Activated naive CD8-positive, alpha-beta T cell (primary cell): ENCODE results near the gene AADAT.

Source experiments
- H3K27ac Mint-ChIP-seq: one replicate; pipeline ENCODE4 v1.8.0; 2021; ENCODE audit warnings: mixed read lengths
- H3K27me3 Mint-ChIP-seq: one replicate; pipeline ENCODE4 v1.8.0; 2021; ENCODE audit warnings: mixed read lengths
- H3K36me3 Mint-ChIP-seq: one replicate; pipeline ENCODE4 v1.8.0; 2021; ENCODE audit warnings: mixed read lengths
- H3K4me1 Mint-ChIP-seq: one replicate; pipeline ENCODE4 v1.8.0; 2021; ENCODE audit warnings: low read depth, mixed read lengths
- H3K4me3 Mint-ChIP-seq: one replicate; pipeline ENCODE4 v1.8.0; 2021; ENCODE audit warnings: mild to moderate bottlenecking, mixed read lengths
- H3K9me3 Mint-ChIP-seq: one replicate; pipeline ENCODE4 v1.8.0; 2021; ENCODE audit warnings: low read depth, mixed read lengths

The AADAT gene

DNA sequence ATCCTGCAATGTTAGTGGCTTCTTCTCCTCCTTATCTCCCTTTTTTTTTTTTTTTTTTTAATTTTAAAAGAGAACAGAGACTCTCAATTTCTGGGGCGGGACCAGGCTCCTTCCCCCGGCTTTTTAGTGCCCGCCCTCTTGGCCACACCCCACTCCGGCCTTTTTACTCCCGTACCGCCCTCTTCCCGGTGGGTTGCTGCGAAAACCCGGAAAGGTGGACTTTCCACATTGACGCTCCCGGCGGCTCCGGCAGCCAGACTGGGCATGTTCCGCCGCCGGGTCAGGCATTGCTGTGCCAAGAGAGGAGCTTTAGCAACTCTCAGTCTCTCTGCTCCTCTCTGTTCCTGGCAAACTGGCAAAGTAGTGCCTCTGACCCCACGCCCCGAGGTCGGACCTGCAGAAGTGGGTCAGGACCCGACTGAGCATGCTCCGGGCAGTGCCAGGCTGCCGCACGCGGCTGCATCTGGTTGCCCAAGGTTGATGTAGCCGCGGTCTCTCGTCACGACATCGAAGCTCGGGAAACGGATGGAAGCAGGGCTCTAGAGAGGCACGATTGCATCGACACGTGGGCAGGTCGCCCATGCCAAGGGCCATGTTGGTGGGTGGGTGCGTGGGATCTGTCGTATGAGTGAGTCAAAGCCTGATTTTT is 62.5 kb downstream of the AADAT start:
- peaks cover 13% of the 10 kb centered on the region for H3K4me1 Mint-ChIP-seq
- H3K27me3 Mint-ChIP-seq, result peaks cover 2% of the 10 kb centered on the region

DNA sequence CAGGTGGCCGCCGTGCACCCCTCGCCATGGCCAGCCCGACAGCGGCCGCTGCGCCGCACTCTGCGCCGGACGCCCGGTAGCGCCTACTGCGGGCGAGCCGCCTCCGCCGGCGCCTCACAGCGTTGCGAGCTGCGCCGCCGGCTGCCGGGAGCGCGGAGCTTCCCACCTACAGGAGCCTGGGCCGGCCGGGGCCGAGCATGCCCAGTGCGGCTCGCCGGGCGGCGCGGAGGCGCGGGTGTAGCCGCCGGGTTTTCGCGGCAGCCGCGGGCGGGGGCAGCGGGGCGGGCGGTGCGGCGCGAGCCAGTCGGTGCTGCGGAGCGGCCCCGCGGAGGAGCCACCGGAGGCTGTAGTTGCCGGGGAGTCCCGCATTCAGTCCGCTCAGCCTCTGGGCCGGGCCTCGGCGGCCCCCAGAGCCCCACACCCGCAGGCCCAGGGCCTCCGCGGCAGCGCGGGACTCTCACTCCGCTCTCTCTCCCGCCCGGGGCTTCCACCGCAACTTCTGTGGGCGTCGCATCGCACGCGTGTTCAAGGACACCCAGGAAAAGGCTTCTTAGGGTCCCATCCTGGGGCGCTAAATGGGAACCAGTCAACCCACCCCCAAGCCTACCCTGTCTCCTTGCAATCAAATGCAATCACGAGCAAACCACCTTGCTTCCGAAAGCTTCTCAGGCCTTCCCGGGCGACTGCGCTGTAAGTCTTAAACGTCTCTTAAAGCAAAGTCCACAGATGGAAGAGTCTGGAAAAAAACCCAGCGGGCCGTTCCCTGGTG is 63.3 kb downstream of the AADAT start, which contains the start of gene MFAP3L:
MFAP3L (minus strand) TSS at position 143 of the 769 bp plus-strand sequence. CDS start 20,518 bp downstream, outside the sequence.
- peaks cover 13% of the 10 kb centered on the region for H3K4me1 Mint-ChIP-seq
- peak within 1 kb of the TSS; percentile 90 for H3K27ac Mint-ChIP-seq
- no peaks in the 10 kb centered on the region for H3K36me3 Mint-ChIP-seq
- H3K27me3 Mint-ChIP-seq, result peaks cover 2% of the 10 kb centered on the region
- H3K9me3 Mint-ChIP-seq, result no peaks in the 10 kb centered on the region
- H3K4me3 Mint-ChIP-seq, result peak within 1 kb of the TSS; percentile 93

More for the DNA sequence above, 62.5 kb downstream of the AADAT start:
- Mint-ChIP-seq H3K4me3 (peak overlapping the region; percentile 93), H3K36me3 (no peaks in the 10 kb centered on the region), H3K9me3 (no peaks in the 10 kb centered on the region), H3K27ac (peak overlapping the region; percentile 90)

DNA sequence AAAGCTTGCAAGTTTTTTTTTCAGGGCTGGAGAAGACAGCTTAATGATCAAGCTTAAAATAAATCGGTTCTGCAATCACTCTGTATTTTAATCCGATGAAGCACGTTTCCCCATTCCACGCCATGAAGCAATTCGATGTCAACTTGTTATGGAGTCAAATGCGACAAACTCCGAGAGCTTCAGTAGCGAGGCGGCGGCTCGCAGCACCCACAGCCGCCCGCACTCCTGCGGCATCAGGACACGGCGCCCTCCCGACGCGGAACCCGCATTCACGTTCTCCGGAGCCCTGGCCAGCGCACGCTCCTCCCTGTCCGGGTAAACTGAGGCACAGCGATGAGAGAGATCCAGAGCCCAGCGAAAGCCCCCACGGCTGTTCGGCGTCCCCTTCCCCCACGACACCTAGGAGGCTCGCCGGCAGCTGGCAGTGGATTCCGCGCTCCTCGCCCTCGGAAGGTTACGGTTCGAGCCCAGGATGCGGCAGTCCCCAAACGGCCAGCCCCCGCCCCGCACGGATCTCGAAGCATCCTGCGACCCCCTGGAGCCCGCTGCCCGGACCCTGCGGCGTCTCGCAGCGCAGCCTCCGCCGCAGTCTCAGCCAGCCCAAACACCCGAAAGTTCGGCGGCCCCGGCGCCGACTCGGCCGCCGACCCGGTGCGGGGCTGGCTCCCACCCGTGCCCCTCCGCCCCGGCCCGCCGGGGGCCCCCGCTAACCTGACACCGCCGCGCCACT is 64.1 kb downstream of the AADAT start:
- Mint-ChIP-seq H3K27ac (no peak overlapping the region), H3K27me3 (peaks cover 2% of the 10 kb centered on the region), H3K36me3 (no peaks in the 10 kb centered on the region)

DNA sequence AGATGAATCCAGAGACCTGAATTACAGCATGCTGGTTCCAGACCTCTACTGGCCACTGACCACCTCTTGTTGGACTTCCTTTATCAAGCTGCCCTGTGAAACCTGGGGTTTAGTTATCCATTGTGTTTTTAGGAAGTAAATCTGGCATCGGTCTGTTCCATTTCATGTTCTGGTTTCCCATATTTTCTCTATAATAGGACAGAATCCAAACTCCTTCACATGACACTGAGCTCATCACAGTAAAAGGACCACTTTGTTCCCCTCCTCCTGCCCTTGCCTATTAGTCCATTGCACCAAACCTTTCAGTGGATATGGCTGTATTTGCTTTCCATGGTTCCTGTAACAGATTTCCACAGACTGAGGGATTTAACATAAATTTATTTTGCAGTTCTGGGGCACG is 67.5 kb downstream of the AADAT start:
- no peak overlapping the region for H3K27ac Mint-ChIP-seq
- H3K4me1 Mint-ChIP-seq, result peaks cover 4% of the 10 kb centered on the region
- no peaks in the 10 kb centered on the region for H3K27me3 Mint-ChIP-seq
- no peaks in the 10 kb centered on the region for H3K36me3 Mint-ChIP-seq
- H3K9me3 Mint-ChIP-seq, result no peaks in the 10 kb centered on the region
- H3K4me3 Mint-ChIP-seq, result no peak overlapping the region

More for the DNA sequence above, 64.1 kb downstream of the AADAT start:
- peak overlapping the region; percentile 85 for H3K4me3 Mint-ChIP-seq
- peaks cover 13% of the 10 kb centered on the region for H3K4me1 Mint-ChIP-seq
- no peaks in the 10 kb centered on the region for H3K9me3 Mint-ChIP-seq

DNA sequence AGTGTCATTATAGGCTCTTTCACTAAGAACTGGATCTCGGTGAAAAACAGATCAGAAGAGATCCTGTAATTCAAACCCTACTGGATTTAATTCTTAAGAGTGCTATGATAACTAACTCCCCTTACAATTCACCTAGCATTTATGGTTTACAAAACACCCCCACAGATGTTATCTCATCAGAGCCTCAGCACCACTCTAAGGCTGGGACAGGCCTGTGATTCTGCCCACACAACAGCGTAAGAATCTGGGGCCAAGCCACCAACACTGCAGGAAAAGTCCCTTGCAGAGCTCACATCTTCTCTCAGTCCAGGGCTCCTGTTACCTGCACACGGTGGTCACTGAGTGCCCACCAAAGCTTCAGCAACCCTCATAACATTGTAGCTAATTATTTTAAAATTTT is 72.5 kb downstream of the AADAT start:
- Mint-ChIP-seq H3K27me3 (peaks cover 3% of the 10 kb centered on the region), H3K27ac (no peak overlapping the region), H3K9me3 (no peaks in the 10 kb centered on the region), H3K36me3 (no peaks in the 10 kb centered on the region), H3K4me1 (no peaks in the 10 kb centered on the region), H3K4me3 (no peak overlapping the region)

DNA sequence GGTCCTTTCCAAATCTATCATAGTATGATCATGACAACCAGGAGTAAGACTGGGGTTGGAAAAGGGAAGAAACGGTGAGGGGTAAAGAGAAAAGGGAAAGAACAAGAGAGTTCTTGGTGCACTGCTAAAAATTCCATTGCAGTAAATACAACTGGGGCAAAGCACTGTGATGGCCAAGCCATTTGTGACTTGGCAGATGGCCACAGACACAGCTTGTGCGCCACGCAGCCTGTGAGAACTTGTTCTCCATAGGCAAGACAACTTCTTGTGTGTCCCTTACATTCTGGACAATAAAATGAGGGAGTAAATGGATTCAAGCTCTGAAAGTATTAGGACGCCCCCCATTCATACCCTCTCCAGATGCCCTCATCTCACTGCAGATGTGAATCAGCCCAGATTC is 74.5 kb downstream of the AADAT start:
- Mint-ChIP-seq H3K27ac (no peak overlapping the region), H3K4me3 (no peak overlapping the region), H3K9me3 (no peaks in the 10 kb centered on the region), H3K36me3 (no peaks in the 10 kb centered on the region), H3K4me1 (no peaks in the 10 kb centered on the region), H3K27me3 (peaks cover 4% of the 10 kb centered on the region)

DNA sequence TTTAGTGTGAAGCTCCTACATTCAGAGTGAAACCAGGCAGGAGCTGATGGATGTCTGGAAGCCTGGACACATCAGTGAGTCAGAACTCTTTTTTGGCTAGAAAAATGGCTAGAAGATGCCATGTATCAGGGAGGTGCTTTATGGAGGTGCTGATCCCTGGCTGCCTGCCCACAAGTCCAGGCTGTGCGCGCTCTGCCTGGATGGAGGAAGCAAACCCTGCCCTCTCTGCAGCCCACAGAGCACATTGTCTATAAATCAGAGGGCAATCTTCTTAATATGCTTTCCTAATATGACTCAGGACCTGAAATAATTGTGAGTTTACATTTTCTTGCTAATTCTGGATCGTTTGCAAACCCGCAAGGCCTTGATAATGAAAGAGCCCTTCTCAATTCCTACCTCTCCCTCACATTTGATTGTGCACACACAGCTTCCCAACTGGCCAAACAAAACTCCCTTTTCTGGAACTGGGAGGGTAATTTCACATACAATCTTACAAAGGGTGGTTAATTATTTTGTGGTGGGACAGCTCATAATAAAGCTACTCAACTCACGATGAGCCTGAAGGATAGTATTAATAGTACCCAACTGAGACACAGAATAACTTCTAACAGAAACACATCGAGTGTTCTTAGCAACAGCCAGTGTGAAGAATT is 75.3 kb downstream of the AADAT start:
- Mint-ChIP-seq H3K4me1 (no peaks in the 10 kb centered on the region), H3K9me3 (no peaks in the 10 kb centered on the region), H3K4me3 (no peak overlapping the region), H3K27ac (no peak overlapping the region), H3K36me3 (no peaks in the 10 kb centered on the region), H3K27me3 (peaks cover 5% of the 10 kb centered on the region)

DNA sequence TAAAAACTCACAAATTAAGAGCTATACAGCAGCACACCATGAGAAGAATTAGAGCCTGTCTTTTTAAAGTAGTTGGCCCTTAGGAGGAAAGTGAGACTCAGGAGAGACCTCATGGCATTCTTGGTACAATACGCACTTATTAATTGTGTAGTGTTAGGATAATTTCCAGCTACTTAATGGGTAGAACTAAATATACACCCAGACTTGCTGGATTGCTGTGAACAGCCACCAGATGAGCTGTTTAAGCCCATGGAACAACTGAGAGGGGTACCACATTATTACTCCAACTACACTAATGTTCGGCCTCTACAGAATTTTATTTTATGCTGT is 77.2 kb downstream of the AADAT start:
- Mint-ChIP-seq H3K27ac (no peak overlapping the region), H3K27me3 (peaks cover 5% of the 10 kb centered on the region), H3K36me3 (no peaks in the 10 kb centered on the region), H3K9me3 (no peaks in the 10 kb centered on the region), H3K4me1 (peaks cover 4% of the 10 kb centered on the region), H3K4me3 (no peak overlapping the region)

DNA sequence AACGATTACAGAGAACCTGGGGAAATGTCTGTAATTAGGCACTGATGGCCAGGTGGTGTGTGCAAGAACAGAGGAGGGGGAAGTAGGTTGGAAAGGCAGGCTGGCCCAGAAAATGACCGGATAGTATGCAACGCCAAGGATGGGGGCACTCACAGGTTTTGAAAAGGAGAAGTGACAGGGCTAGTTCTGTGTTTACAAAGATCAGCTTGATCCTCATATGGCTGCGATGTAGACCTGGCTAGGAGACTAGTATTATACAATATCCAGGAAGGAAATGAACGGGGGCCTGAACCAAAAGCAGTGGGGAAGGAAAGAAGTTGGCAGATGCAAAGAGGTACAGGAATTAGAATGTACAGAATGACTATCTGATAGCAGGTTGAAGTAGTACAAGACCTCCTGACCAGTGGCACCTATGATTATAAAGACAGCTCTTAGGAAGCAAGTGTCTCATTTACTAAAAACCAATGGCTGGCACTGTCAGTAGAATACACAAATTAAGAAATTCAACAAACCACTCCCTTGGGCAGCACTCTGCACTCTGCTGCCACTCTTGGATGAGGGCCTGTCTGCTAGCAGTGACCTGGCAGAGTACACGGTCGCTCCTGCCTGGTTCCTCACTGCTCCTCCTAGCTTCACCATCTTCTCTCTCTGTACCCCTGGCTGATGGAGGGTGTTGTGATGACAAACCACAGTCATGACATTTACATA is 77.7 kb downstream of the AADAT start:
- H3K4me1 Mint-ChIP-seq, result peaks cover 4% of the 10 kb centered on the region
- H3K27ac Mint-ChIP-seq, result no peak overlapping the region
- no peaks in the 10 kb centered on the region for H3K36me3 Mint-ChIP-seq

More for the DNA sequence above, 77.7 kb downstream of the AADAT start:
- no peaks in the 10 kb centered on the region for H3K9me3 Mint-ChIP-seq
- H3K27me3 Mint-ChIP-seq, result peaks cover 5% of the 10 kb centered on the region
- no peak overlapping the region for H3K4me3 Mint-ChIP-seq
